Measurements from ENCODE around the gene CDHR3.

GRCh38 chr7:105999256-105999655 lies 36.2 kb downstream of the CDHR3 start:
- TF ChIP-seq, protein P1, sequence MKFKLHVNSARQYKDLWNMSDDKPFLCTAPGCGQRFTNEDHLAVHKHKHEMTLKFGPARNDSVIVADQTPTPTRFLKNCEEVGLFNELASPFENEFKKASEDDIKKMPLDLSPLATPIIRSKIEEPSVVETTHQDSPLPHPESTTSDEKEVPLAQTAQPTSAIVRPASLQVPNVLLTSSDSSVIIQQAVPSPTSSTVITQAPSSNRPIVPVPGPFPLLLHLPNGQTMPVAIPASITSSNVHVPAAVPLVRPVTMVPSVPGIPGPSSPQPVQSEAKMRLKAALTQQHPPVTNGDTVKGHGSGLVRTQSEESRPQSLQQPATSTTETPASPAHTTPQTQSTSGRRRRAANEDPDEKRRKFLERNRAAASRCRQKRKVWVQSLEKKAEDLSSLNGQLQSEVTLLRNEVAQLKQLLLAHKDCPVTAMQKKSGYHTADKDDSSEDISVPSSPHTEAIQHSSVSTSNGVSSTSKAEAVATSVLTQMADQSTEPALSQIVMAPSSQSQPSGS (IDR thresholded peaks at IDR 0.05; ENCODE audit: low read length), result no peak
- no peak for TF ChIP-seq EP300 (IDR thresholded peaks at IDR 0.05; ENCODE audit: borderline replicate concordance in 1 of 2, low read depth in 2 of 2, low read length in 2 of 2)
